Small intestine (tissue), 7 donors: Measurements from ENCODE around the gene TTLL6. TPM values are rescaled to one million over a fixed set of nuclear protein-coding genes. Genes with fewer than 3 reads are reported as not detected.

Experiments
- DNase-seq, 2 donors: peaks; one replicate each; pipeline versions ENCODE4 v3.0.0 to v3.0.0-alpha.2; 2013
- FAIRE-seq: peaks from 2 replicates; lab custom pipeline; 2012; peaks lifted over from hg19 to GRCh38; lab: Jason Lieb, UNC
- H3K27ac ChIP-seq, 3 donors: one replicate each; pipeline ENCODE4 v1.5.1; 2013; ENCODE audit warnings: low read length in 2 of 3, mild to moderate bottlenecking in 2 of 3, control low read depth in 1 of 3, inconsistent platforms in 1 of 3, low read depth in 1 of 3, moderate library complexity in 1 of 3
- H3K27me3 ChIP-seq, 3 donors: one replicate each; pipeline ENCODE4 v1.6.1; 2013; ENCODE audit warnings: low read length in 3 of 3, inconsistent platforms in 1 of 3; ENCODE audit not compliant: control insufficient read depth in 3 of 3, insufficient read depth in 3 of 3
- H3K36me3 ChIP-seq, 3 donors: one replicate each; pipeline ENCODE4 v1.6.1; 2013; ENCODE audit warnings: low read length in 3 of 3, inconsistent platforms in 1 of 3, low read depth in 1 of 3, mild to moderate bottlenecking in 1 of 3, moderate library complexity in 1 of 3; ENCODE audit not compliant: control insufficient read depth in 3 of 3, insufficient read depth in 2 of 3
- H3K4me1 ChIP-seq, 3 donors: one replicate each; pipeline ENCODE4 v1.6.1; 2013; ENCODE audit warnings: low read length in 2 of 3, inconsistent platforms in 1 of 3, low read depth in 1 of 3, mild to moderate bottlenecking in 1 of 3, moderate library complexity in 1 of 3; ENCODE audit not compliant: control insufficient read depth in 3 of 3, insufficient read depth in 2 of 3
- H3K4me3 ChIP-seq, 3 donors: one replicate each; pipeline ENCODE4 v1.5.1; 2013; ENCODE audit warnings: low read length in 3 of 3, control low read depth in 1 of 3, inconsistent platforms in 1 of 3, low read depth in 1 of 3, mild to moderate bottlenecking in 1 of 3, moderate library complexity in 1 of 3
- H3K9me3 ChIP-seq, 2 donors: one replicate each; pipeline ENCODE4 v1.6.1; 2013; ENCODE audit warnings: low read depth in 1 of 2, low read length in 1 of 2; ENCODE audit not compliant: control insufficient read depth in 2 of 2, insufficient read depth in 1 of 2
- WGBS, 3 donors: extraction: QIAGEN DNeasy Blood & Tissue Kit; methylation state at CpG; one replicate each; pipeline ENCODE4 v1.1.7; 2013; 5-methylcytosine and 5-hydroxymethylcytosine counted together
- polyA plus RNA-seq, 4 donors: library from polyadenylated mRNA; stranded (reverse) in 3 of 4; unstranded in 1 of 4; fragments of 200-250 nt in 3 of 4; fragments of 120-200 nt in 1 of 4; gene quantifications; one replicate each; pipeline versions ENCODE4 v1.2.1 to v1.2.3, GENCODE V29; 2013
- donor health status: healthy with polysubstance abuse.
- donor health status: control.
- donor health status: control.
- donor health status: Bipolar disorder and iron deficiency.
- donor health status: healthy.

The TTLL6 gene
- polyA plus RNA-seq, 4 donors = 1.6 to 4.2 (median 2.9) TPM

GRCh38 chr17:48753794-48754499, 63.1 kb downstream of the TTLL6 start:
- H3K4me1 ChIP-seq = no peaks in the 10 kb centered on the region
- H3K4me3 ChIP-seq = no peak overlapping the region
- no peaks in the 10 kb centered on the region for H3K9me3 ChIP-seq
- no peak for FAIRE-seq
- no peak overlapping the region for H3K27ac ChIP-seq
- DNase-seq = no peak
- 14 to 22% (median 17%) methylated on average over 22 of the region's 22 CpGs for WGBS, 3 donors
- no peaks in the 10 kb centered on the region for H3K36me3 ChIP-seq
- peaks cover 0 to 97% (median 64%) of the 10 kb centered on the region in 3 donors for H3K27me3 ChIP-seq

GRCh38 chr17:48752399-48753288, 64.4 kb downstream of the TTLL6 start:
- no peaks in the 10 kb centered on the region for H3K9me3 ChIP-seq
- 6 to 8% (median 7%) methylated on average over 43 of the region's 43 CpGs for WGBS, 3 donors
- H3K36me3 ChIP-seq = no peaks in the 10 kb centered on the region
- no peak overlapping the region for H3K4me3 ChIP-seq
- H3K27ac ChIP-seq = no peak overlapping the region
- DNase-seq (no peak), FAIRE-seq (no peak)
- peaks cover 0 to 96% (median 62%) of the 10 kb centered on the region in 3 donors for H3K27me3 ChIP-seq
- no peaks in the 10 kb centered on the region for H3K4me1 ChIP-seq

GRCh38 chr17:48751733-48752398, 65.2 kb downstream of the TTLL6 start:
- H3K27me3 ChIP-seq = peaks cover 0 to 96% (median 64%) of the 10 kb centered on the region in 3 donors
- WGBS, 3 donors = 5 to 14% (median 8%) methylated on average over 13 of the region's 13 CpGs
- no peak overlapping the region for H3K27ac ChIP-seq
- no peak overlapping the region for H3K4me3 ChIP-seq
- DNase-seq = no peak
- H3K4me1 ChIP-seq = no peaks in the 10 kb centered on the region
- H3K36me3 ChIP-seq = no peaks in the 10 kb centered on the region
- FAIRE-seq = no peak
- H3K9me3 ChIP-seq = no peaks in the 10 kb centered on the region

- Histone ChIP-seq H3K4me3 (no peak overlapping the region), H3K27ac (no peak overlapping the region), H3K27me3 (peaks cover 0 to 96% (median 67%) of the 10 kb centered on the region in 3 donors), H3K9me3 (no peaks in the 10 kb centered on the region), H3K36me3 (no peaks in the 10 kb centered on the region), H3K4me1 (no peaks in the 10 kb centered on the region)
- DNase-seq (no peak), FAIRE-seq (no peak)
- 0 to 3% (median 2%) methylated on average over 3 of the region's 3 CpGs for WGBS, 3 donors
These were observed 65.9 kb downstream of the TTLL6 start for GRCh38 chr17:48751172-48751571.

- Histone ChIP-seq H3K27me3 (peaks cover 0 to 96% (median 72%) of the 10 kb centered on the region in 3 donors), H3K27ac (no peak overlapping the region), H3K9me3 (no peaks in the 10 kb centered on the region), H3K36me3 (no peaks in the 10 kb centered on the region), H3K4me3 (no peak overlapping the region), H3K4me1 (no peaks in the 10 kb centered on the region)
- FAIRE-seq = no peak
- 8 to 16% (median 15%) methylated on average over 32 of the region's 32 CpGs for WGBS, 3 donors
- no peak for DNase-seq
These were observed 67.1 kb downstream of the TTLL6 start for GRCh38 chr17:48749621-48750553.

- WGBS, 3 donors = 24 to 32% (median 25%) methylated on average over 16 of the region's 16 CpGs
- FAIRE-seq = peak; percentile 78
- DNase-seq = no peak
- H3K4me3 ChIP-seq = no peak overlapping the region
- no peaks in the 10 kb centered on the region for H3K9me3 ChIP-seq
- H3K27me3 ChIP-seq = peaks cover 0 to 96% (median 70%) of the 10 kb centered on the region in 3 donors
- H3K36me3 ChIP-seq = no peaks in the 10 kb centered on the region
- no peaks in the 10 kb centered on the region for H3K4me1 ChIP-seq
- H3K27ac ChIP-seq = no peak overlapping the region
These were observed 68.1 kb downstream of the TTLL6 start for GRCh38 chr17:48748718-48749566.
